Heart left ventricle (tissue), 13 donors: Measurements from ENCODE around the gene ARHGAP18.

ENCODE experiments used
- CTCF ChIP-seq, 12 donors: fragments of 200-600 bp; sonication (generic) in 4 of 12; IDR thresholded peaks; one replicate each; pipeline versions ENCODE4 v1.5.0 to v1.8.0; 2018 to 2022; ENCODE audit warnings: antibody characterized with exemption in 12 of 12, mild to moderate bottlenecking in 5 of 12
- POLR2A ChIP-seq, 2 donors: fragments of 450-650 bp; IDR thresholded peaks; one replicate each; pipeline ENCODE4 v1.6.1; 2017; ENCODE audit warnings: antibody characterized with exemption in 2 of 2, mild to moderate bottlenecking in 2 of 2, moderate library complexity in 2 of 2
- donor health status: ischemic (EF 13 %, LVEDD 7.1; RV severe dilation, severe dysfunction).
- donor health status: DM: no; HTN: yes; CAD: no.
- donor health status: DM: no; HTN: no; CAD: no.
- donor health status: ischemic (EF 25% LVEDD 6.9; RV normal size, moderate dysfunction).
- donor health status: ischemic (EF 25% LVEDD 5.7; RV mildly dilated, moderate dysfunction).
- donor health status: ischemic (EF 35%, LVEDD 5.7; RV mildly dilated, moderate dysfunction).
- donor health status: nonischemic (EF 11% LVEDD 7.7; RV severe dilation, severe dysfunction).
- donor health status: DM: yes; HTN: yes; CAD: no.
- donor health status: PGD.
- donor health status: ischemic (EF 29% LVEDD 5.4; RV normal size, mild dysfunction).
- donor health status: nonischemic (EF 23%, LVEDD 6.1; RV moderate dilation, normal function).

- no peak for TF ChIP-seq CTCF (IDR thresholded peaks at IDR 0.05)
- no peak for TF ChIP-seq POLR2A (IDR thresholded peaks at IDR 0.05)
Measured at GRCh38 chr6:129707028-129707427, 2.9 kb downstream of the ARHGAP18 start.
